KG1 (cell line): ENCODE results near the gene DSEL.

Source experiments
- DNase-seq: peaks from one replicate; lab custom pipeline; 2025; lab: John Stamatoyannopoulos, UW

Gene DSEL

GRCh38 chr18:67500522-67501205 is 15.9 kb downstream of the DSEL start:
- DNase-seq, result no peak

- no peak for DNase-seq
These were observed 20.1 kb downstream of the DSEL start for GRCh38 chr18:67496469-67496868.

GRCh38 chr18:67486534-67486933 is 30.0 kb downstream of the DSEL start:
- no peak for DNase-seq

- no peak for DNase-seq
These were observed 30.9 kb downstream of the DSEL start for GRCh38 chr18:67485655-67486054.

GRCh38 chr18:67484458-67484857 is 32.1 kb downstream of the DSEL start:
- no peak for DNase-seq

GRCh38 chr18:67483952-67484351 is 32.6 kb downstream of the DSEL start:
- DNase-seq, result no peak

- no peak for DNase-seq
These were observed 33.3 kb downstream of the DSEL start for GRCh38 chr18:67483237-67483636.

GRCh38 chr18:67478249-67478648 is 38.3 kb downstream of the DSEL start:
- DNase-seq, result no peak

- DNase-seq, result no peak
These were observed 39.0 kb downstream of the DSEL start for GRCh38 chr18:67477522-67477921.

GRCh38 chr18:67476585-67476984 is 39.9 kb downstream of the DSEL start:
- DNase-seq, result no peak

- DNase-seq, result no peak
These were observed 40.8 kb downstream of the DSEL start for GRCh38 chr18:67475673-67476072.

- DNase-seq, result no peak
These were observed 48.5 kb downstream of the DSEL start for GRCh38 chr18:67468038-67468437.

- DNase-seq, result no peak
These were observed 49.3 kb downstream of the DSEL start for GRCh38 chr18:67467188-67467587.

GRCh38 chr18:67464499-67464898 is 52.0 kb downstream of the DSEL start:
- no peak for DNase-seq

GRCh38 chr18:67463829-67464228 is 52.7 kb downstream of the DSEL start:
- DNase-seq, result no peak

GRCh38 chr18:67456711-67457110 is 59.8 kb downstream of the DSEL start:
- no peak for DNase-seq
